HepG2 (cell line): Measurements from ENCODE around the gene SAAL1. TPM values are rescaled to one million over a fixed set of nuclear protein-coding genes. Genes with fewer than 3 reads are reported as not detected.
A peak's percentile ranks its signal among the peaks of the same experiment; 100 is the strongest.

Source experiments
- ATAC-seq: fragments of 200-7000 bp; cut with Tn5 transposase; 3 replicates; pipeline ENCODE4 v1.9.1; 2020; ENCODE audit warnings: mild to moderate bottlenecking, moderate library complexity
- BruUV-seq: library from RNA; stranded (reverse); fragments of 400-500 nt; replicated peaks from 2 replicates; lab custom pipeline; 2021; lab: Mats Ljungman, UMichigan
- CTCF ChIA-PET: fragments of 300-600 bp; formaldehyde crosslinking; extraction: SDS; loops from one replicate; lab custom pipeline; 2021; ENCODE audit warnings: low total read pairs, inconsistent platforms, low intra/inter-chr PET ratio; lab: Yijun Ruan, JAX
- POLR2A ChIA-PET: fragments of 350-600 bp; sonication (Branson Sonifier 250); formaldehyde crosslinking; loops from one replicate; lab custom pipeline; 2020; ENCODE audit warnings: antibody characterized with exemption, inconsistent platforms; lab: Yijun Ruan, JAX
- DNase-seq: peaks from one replicate; pipeline ENCODE4 v3.0.0-alpha.2; 2015; ENCODE audit warnings: low spot score
- FAIRE-seq: peaks from 3 replicates; lab custom pipeline; 2011; peaks lifted over from hg19 to GRCh38; lab: Jason Lieb, UNC
- H2AFZ ChIP-seq: one replicate; pipeline ENCODE4 v1.6.1; 2011; ENCODE audit warnings: low read length, inconsistent platforms
- H3K27ac ChIP-seq: fragments of 300-600 bp; 3 replicates; pipeline ENCODE4 v1.8.0; 2011; ENCODE audit warnings: mixed run types, mild to moderate bottlenecking, mixed read lengths, low read length, inconsistent platforms; ENCODE audit not compliant: insufficient read depth; ENCODE audit errors: extremely low read length
- H3K27me3 ChIP-seq, 2 experiments: fragments of 200-600 bp in 1 of 2; 2 replicates in 1 of 2; 3 replicates in 1 of 2; pipeline versions ENCODE4 v1.6.0 to v1.8.0; 2011; ENCODE audit warnings: low read length in 2 of 2, mild to moderate bottlenecking in 2 of 2, moderate library complexity in 2 of 2, inconsistent platforms in 1 of 2; ENCODE audit not compliant: insufficient read depth in 2 of 2, control insufficient read depth in 1 of 2
- H3K36me3 ChIP-seq, 2 experiments: fragments of 200-600 bp in 1 of 2; replicated peaks in 1 of 2; 2 replicates in 1 of 2; 3 replicates in 1 of 2; pipeline versions ENCODE4 v1.5.1 to v1.8.0; 2011; ENCODE audit warnings: low read length in 2 of 2, inconsistent platforms in 1 of 2; ENCODE audit not compliant: insufficient read depth in 2 of 2, control insufficient read depth in 1 of 2
- H3K4me1 ChIP-seq: 2 replicates; pipeline ENCODE4 v1.5.1; 2012; ENCODE audit warnings: low read length, inconsistent platforms; ENCODE audit not compliant: insufficient read depth
- H3K4me2 ChIP-seq: 2 replicates; pipeline ENCODE4 v1.6.0; 2011; ENCODE audit warnings: low read depth, low read length, inconsistent platforms
- H3K4me3 ChIP-seq, 3 experiments: fragments of 200-600 bp in 1 of 3; sonication (generic), shearing (Covaris generic) in 1 of 3; replicated peaks in 1 of 3; 2 replicates each; pipeline ENCODE4 v1.5.1; 2011 to 2016; ENCODE audit warnings: low read length in 3 of 3, inconsistent platforms in 2 of 3, low read depth in 2 of 3, mild to moderate bottlenecking in 2 of 3, control low read depth in 1 of 3, mixed read lengths in 1 of 3; ENCODE audit not compliant: insufficient read depth in 1 of 3
- H3K79me2 ChIP-seq: one replicate; pipeline ENCODE4 v1.6.1; 2011; ENCODE audit warnings: low read length, inconsistent platforms; ENCODE audit not compliant: insufficient read depth
- H3K9ac ChIP-seq: 2 replicates; pipeline ENCODE4 v1.6.0; 2011; ENCODE audit warnings: mild to moderate bottlenecking, low read depth, low read length, inconsistent platforms; ENCODE audit not compliant: insufficient read depth
- H3K9me3 ChIP-seq: 2 replicates; pipeline ENCODE4 v1.5.1; 2012; ENCODE audit warnings: mild to moderate bottlenecking, low read length
- H4K20me1 ChIP-seq: 2 replicates; pipeline ENCODE4 v1.6.0; 2011; ENCODE audit warnings: inconsistent platforms, mild to moderate bottlenecking, low read length, moderate library complexity; ENCODE audit not compliant: insufficient read depth
- CTCF ChIP-seq: sonication (generic); formaldehyde crosslinking; IDR thresholded peaks from 2 replicates; pipeline ENCODE4 v1.5.0; 2020; ENCODE audit warnings: mild to moderate bottlenecking, missing genetic modification reagents, moderate library complexity
- PRDM10 ChIP-seq: sonication (generic); formaldehyde crosslinking; IDR thresholded peaks from 2 replicates; pipeline ENCODE4 v1.4.0; 2020; ENCODE audit warnings: low read depth, missing genetic modification reagents
- RAD21 ChIP-seq: fragments of 450-650 bp; formaldehyde crosslinking; IDR thresholded peaks from 2 replicates; pipeline ENCODE4 v1.5.0; 2020; ENCODE audit warnings: mild to moderate bottlenecking
- SMC3 ChIP-seq: IDR thresholded peaks from 2 replicates; pipeline ENCODE4 v1.6.1; 2011; ENCODE audit warnings: low read length, improper control_type of control experiment
- STAG1 ChIP-seq: sonication (generic); formaldehyde crosslinking; IDR thresholded peaks from 2 replicates; pipeline ENCODE4 v1.4.0; 2020; ENCODE audit warnings: missing genetic modification reagents
- ZNF407 ChIP-seq: sonication (generic); formaldehyde crosslinking; IDR thresholded peaks from one replicate; pipeline ENCODE4 v1.5.1; 2020; ENCODE audit warnings: mild to moderate bottlenecking, missing genetic modification reagents; ENCODE audit errors: not compliant biosample characterization
- WGBS: methylation state at CpG from one replicate; pipeline ENCODE4 v1.1.6; 2017; ENCODE audit warnings: low lambda C conversion rate; 5-methylcytosine and 5-hydroxymethylcytosine counted together
- in situ Hi-C: cut with HindIII; loops from 2 replicates; pipeline ENCODE4 v1.10.0; 2017; ENCODE audit warnings: low pct_unique_long_range_greater_than_20kb; ENCODE audit not compliant: extremely low pct_ligation_motif_present
- intact Hi-C: fragments of 100-400 bp; cut with micrococcal nuclease; formaldehyde crosslinking; loops from one replicate; pipeline ENCODE4 v1.10.0; 2022; ENCODE audit not compliant: unreplicated experiment
- polyA plus RNA-seq, 8 experiments: library from polyadenylated mRNA; depleted of rRNA in 3 of 8; stranded (reverse) in 7 of 8; unstranded in 1 of 8; fragments of >200 nt; fragmentation: Illumina TruSeq in 4 of 8; extraction: Trizol in 4 of 8; gene quantifications; 2 replicates each; pipeline versions ENCODE4 v1.2.1 to v1.2.3, GENCODE V29; 2011 to 2016; ENCODE audit warnings: low read depth in 4 of 8, missing spikeins in 1 of 8, mixed read lengths in 1 of 8; ENCODE audit not compliant: insufficient read depth in 1 of 8
- total RNA-seq, 5 experiments: library from RNA; depleted of rRNA; stranded (reverse); fragments of >200 nt; fragmentation: Illumina TruSeq; extraction: Trizol; gene quantifications; 2 replicates each; pipeline ENCODE4 v1.2.3, GENCODE V29; 2016; ENCODE audit warnings: low read depth in 1 of 5

Gene SAAL1
- total and polyA plus RNA-seq, 2 of the 13 experiments (the other 11 are each of a cell fraction or from before 2014, with no cell fraction given), result 16.5 to 46.0 TPM

DNA sequence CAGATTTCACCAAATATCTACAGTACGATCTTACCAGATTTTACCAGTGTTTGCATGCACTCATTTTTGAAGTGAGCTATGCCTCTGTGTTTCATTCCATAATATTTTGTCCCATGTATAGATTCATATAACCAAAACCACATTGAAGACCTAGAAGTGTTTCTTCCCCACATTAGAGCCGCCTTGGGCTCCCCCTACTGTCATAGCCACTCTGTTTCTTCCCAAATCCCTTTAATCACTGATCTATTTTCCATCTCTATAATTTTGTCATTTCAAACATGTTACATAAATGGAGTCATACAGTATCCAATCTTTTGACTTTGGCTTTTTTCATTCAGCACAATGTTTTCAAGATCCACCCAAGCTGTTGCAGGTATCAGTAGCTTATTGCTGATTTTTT lies 39.1 kb upstream of the SAAL1 start:
- ChIA-PET CTCF (interaction anchor here (1.2 to 3.2 kb wide), 2 partner anchors 27 to 29 kb away, joined by 3 to 31 read pairs; no protein-coding TSS in a partner anchor), POLR2A (no interaction called here)
- in situ Hi-C loops (no loop called here), intact Hi-C loops (loop anchor here (1.0 kb wide), 1 partner anchor 30 kb away; no protein-coding TSS in a partner anchor)
- H3K4me2 ChIP-seq, result no peak overlapping the region
- BruUV-seq, result no TSS peak
- no peaks in the 10 kb centered on the region for H3K4me1 ChIP-seq
- DNase-seq (peak; percentile 23), FAIRE-seq (peak; percentile 43), ATAC-seq (0 out of 3 replicates have a peak, but pooled peaks have one; percentile 38)
- TF ChIP-seq RAD21 (CRISPR knock-in tag) (peak; percentile 43; the same call in 1 of the 2 replicates), PRDM10 (no peak), ZNF407 (no peak), CTCF (CRISPR knock-in tag) (peak; percentile 64), SMC3 (peak; percentile 59), STAG1 (CRISPR knock-in tag) (peak; percentile 72)
- peaks cover 0 to 22% of the 10 kb centered on the region in 2 experiments; a peak in 2 of 5 replicates for H3K27me3 ChIP-seq
- no peaks in the 10 kb centered on the region for H4K20me1 ChIP-seq
- no peak overlapping the region for H3K27ac ChIP-seq
- H3K4me3 ChIP-seq, result no peak overlapping the region
- no peak overlapping the region for H3K9ac ChIP-seq
- H2AFZ ChIP-seq, result no peak overlapping the region
- no peaks in the 10 kb centered on the region for H3K9me3 ChIP-seq
- H3K79me2 ChIP-seq, result no peaks in the 10 kb centered on the region
- H3K36me3 ChIP-seq, result no peaks in the 10 kb centered on the region
- 0% methylated on average over 2 of the region's 2 CpGs for WGBS
